ENCODE results near the gene CACUL1.
"Not testable (repeated sequence)": the region's sequence is repeated elsewhere in the genome, so short reads cannot be mapped to it uniquely, and the experiment has no call there.

The CACUL1 gene

GRCh38 chr10:118754556-118755423, at the start of gene CACUL1:
TSS of gene CACUL1 (minus strand) at chr10:118754970. CDS start at chr10:118754762, 208 bp downstream.
- DNase-seq (ENCODE audit: low read depth) = peak; percentile 94

- DNase-seq (ENCODE audit: low read depth) = no peak
Observed at GRCh38 chr10:118804262-118804773, 49.5 kb upstream of the CACUL1 start.

- DNase-seq (ENCODE audit: low read depth) = no peak
Observed at GRCh38 chr10:118802126-118802793, 47.5 kb upstream of the CACUL1 start.

GRCh38 chr10:118800920-118801319, 46.1 kb upstream of the CACUL1 start:
- DNase-seq (ENCODE audit: low read depth) = no peak

- no peak for DNase-seq (ENCODE audit: low read depth)
Observed at GRCh38 chr10:118799777-118800176, 45.0 kb upstream of the CACUL1 start.

- peak; percentile 76 for DNase-seq (ENCODE audit: low read depth)
Observed at GRCh38 chr10:118798231-118798662, 43.5 kb upstream of the CACUL1 start.

GRCh38 chr10:118794971-118795370, 40.2 kb upstream of the CACUL1 start:
- DNase-seq (ENCODE audit: low read depth) = not testable (repeated sequence)

- DNase-seq (ENCODE audit: low read depth) = no peak
Observed at GRCh38 chr10:118793545-118793944, 38.8 kb upstream of the CACUL1 start.

GRCh38 chr10:118792526-118792925, 37.8 kb upstream of the CACUL1 start:
- peak; percentile 58 for DNase-seq (ENCODE audit: low read depth)

- no peak for DNase-seq (ENCODE audit: low read depth)
Observed at GRCh38 chr10:118790058-118790457, 35.3 kb upstream of the CACUL1 start.

- no peak for DNase-seq (ENCODE audit: low read depth)
Observed at GRCh38 chr10:118785551-118785950, 30.8 kb upstream of the CACUL1 start.

- DNase-seq (ENCODE audit: low read depth) = no peak
Observed at GRCh38 chr10:118783776-118784545, 29.2 kb upstream of the CACUL1 start.

GRCh38 chr10:118782916-118783465, 28.2 kb upstream of the CACUL1 start:
- DNase-seq (ENCODE audit: low read depth) = not testable (repeated sequence)

- no peak for DNase-seq (ENCODE audit: low read depth)
Observed at GRCh38 chr10:118781541-118781940, 26.8 kb upstream of the CACUL1 start.

GRCh38 chr10:118778727-118779126, 24.0 kb upstream of the CACUL1 start:
- DNase-seq (ENCODE audit: low read depth) = no peak

- DNase-seq (ENCODE audit: low read depth) = no peak
Observed at GRCh38 chr10:118776960-118777359, 22.2 kb upstream of the CACUL1 start.

- DNase-seq (ENCODE audit: low read depth) = no peak
Observed at GRCh38 chr10:118776033-118776432, 21.3 kb upstream of the CACUL1 start.

GRCh38 chr10:118775478-118775877, 20.7 kb upstream of the CACUL1 start:
- DNase-seq (ENCODE audit: low read depth) = no peak

GRCh38 chr10:118773041-118773440, 18.3 kb upstream of the CACUL1 start:
- no peak for DNase-seq (ENCODE audit: low read depth)

- DNase-seq (ENCODE audit: low read depth) = no peak
Observed at GRCh38 chr10:118771976-118772375, 17.2 kb upstream of the CACUL1 start.

GRCh38 chr10:118769898-118770600, 15.3 kb upstream of the CACUL1 start:
- DNase-seq (ENCODE audit: low read depth) = no peak
